NCI-H2029 treated with DMSO at 0.1 percent for 48 hours (cell line): ENCODE results near the gene FGGY.
A peak's percentile ranks its signal among the peaks of the same experiment; 100 is the strongest.
"Not testable (repeated sequence)": the region's sequence is repeated elsewhere in the genome, so short reads cannot be mapped to it uniquely, and the experiment has no call there.

ENCODE experiments used
- DNase-seq: peaks from one replicate; lab custom pipeline; 2025; lab: John Stamatoyannopoulos, UW

The FGGY gene

DNA sequence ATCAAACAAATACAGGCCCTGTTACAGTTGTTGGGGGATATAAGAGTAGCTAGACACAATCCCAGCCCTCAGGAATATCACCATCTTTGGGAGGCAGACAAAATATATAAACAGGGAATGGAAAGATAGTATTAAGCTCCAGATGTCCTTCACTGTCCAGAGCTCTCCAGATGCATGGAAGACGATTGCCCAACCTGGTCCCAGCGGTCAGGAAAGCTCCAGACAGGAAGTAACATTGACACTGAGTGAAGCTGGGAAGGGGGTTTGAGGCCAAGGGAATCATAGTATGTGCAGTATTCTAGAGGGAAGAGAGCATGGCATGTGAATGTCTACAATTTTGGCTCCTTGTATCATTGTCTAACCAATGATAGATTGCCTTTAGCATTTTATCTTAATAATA is 344.0 kb downstream of the FGGY start:
- no peak for DNase-seq

DNA sequence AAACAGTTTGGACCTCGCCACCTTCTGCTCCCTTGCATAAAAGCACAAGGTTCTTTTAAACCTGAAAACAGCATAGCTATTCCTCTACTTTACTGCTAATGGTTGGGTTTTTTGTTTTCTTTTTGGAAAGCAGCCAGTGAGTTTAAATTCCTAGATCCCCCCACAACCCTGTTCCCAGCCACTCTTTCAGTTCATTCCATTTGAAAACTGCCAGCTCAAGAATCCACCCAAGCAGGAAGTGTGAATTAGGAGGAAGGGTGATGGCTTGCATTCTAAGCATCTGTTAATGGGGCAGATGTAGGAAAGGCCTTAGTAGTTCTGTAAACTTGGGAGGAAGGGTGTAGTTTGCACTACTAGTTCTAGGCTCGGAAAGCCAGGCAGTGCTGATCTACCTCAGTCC is 344.9 kb downstream of the FGGY start:
- no peak for DNase-seq

DNA sequence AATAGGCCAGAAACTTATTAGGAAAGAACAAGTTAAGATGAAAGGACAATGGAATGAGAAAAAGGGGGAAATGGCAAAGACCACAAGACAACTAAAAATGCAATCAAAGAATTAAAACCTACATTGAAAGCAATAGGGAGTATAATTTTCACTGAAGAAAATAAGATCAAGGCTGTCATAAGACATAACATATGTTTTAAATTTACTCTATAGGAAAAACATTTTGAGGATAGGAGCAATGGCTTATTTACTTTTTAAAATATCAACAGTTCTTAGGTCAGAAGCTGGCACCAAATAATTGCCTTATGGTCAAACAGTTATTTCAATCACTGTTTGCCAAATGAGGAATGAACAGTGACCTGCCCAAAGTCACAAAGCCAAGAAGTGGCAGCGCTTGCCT is 346.6 kb downstream of the FGGY start:
- no peak for DNase-seq

DNA sequence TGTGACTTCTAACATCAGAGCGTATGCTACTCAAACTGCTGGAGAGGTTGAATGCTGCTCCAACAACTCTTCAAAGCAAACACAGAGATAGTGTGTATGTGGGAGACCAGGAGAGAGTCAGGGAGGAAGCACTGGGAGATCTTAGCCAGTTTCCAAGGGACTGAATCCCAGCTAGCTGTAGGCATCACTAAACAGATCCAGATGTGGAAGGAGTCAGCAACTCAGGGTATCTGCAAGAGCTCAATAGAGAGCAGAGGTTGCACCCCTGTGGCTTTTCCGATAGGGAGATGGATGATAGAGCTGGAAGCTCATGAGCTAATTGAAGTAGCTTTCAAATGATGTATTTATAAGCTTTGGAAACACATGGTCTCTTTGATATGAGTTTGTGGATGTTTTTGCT is 349.0 kb downstream of the FGGY start:
- DNase-seq, result no peak

DNA sequence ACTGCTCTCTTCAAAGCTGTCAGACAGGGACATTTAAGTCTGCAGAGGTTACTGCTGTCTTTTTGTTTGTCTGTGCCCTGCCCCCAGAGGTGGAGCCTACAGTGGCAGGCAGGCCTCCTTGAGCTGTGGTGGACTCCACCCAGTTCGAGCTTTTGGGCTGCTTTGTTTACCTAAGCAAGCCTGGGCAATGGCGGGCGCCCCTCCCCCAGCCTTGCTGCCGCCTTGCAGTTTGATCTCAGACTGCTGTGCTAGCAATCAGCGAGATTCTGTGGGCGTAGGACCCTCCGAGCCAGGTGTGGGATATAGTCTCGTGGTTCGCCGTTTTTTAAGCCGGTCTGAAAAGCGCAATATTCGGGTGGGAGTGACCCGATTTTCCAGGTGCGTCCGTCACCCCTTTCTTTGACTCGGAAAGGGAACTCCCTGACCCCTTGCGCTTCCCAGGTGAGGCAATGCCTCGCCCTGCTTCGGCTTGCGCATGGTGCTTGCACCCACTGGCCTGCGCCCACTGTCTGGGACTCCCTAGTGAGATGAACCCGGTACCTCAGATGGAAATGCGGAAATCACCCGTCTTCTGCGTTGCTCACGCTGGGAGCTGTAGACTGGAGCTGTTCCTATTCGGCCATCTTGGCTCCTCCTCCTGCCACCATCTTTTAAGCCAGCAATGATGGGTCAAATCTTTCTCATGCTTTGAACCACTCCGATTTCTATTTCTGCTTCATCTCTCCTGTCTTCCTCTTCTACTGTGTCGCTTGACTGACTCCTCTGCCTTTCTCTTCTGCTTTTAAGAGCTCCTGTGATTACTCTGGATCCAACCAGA is 356.5 kb downstream of the FGGY start:
- not testable (repeated sequence) for DNase-seq

DNA sequence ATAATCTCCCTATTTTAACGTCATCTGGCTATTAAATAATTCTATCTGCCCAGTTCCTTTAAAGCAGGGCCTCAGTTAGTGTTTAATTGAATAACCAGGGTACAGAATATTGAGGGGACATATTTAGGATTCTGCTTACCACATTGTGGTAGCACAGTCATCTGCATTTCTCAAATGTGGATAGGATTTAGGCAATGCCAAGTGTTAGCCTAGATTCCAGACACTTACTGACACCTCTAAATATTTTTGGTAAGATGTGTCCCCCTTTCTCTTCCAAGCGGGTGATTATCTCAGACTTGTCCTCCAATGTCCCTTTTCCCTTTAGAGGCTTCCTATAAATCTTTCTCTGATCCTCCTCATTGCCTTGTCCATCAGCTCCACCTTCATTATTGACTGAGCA is 357.1 kb downstream of the FGGY start:
- DNase-seq, result no peak

DNA sequence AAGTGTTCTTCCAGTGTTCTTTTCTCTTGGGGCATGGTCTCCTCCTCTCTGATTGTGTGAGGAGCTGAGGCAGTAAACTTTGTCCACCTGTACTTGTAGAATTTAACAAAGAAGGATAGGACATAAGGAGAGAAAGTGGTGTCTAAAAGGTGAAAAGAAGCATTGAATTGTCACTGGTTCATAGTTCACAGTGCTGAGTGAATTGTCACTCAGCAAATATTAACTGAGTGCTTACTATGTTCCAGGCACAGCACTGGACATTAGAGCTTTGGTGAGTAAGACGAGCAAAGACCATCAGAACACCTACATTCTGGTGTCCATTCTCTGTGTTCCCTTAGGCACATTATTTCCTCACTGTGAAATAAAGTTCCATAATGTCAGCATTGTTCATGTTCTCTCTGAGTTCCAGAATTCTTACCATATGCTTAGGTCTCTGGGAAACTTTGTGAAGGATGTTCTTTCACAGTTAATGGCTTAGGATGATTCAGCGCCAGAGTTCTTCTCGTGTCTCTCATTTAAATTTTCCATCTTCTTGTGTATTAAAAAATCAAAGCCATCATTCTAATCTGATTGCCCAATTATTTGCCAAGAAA is 361.1 kb downstream of the FGGY start:
- no peak for DNase-seq

DNA sequence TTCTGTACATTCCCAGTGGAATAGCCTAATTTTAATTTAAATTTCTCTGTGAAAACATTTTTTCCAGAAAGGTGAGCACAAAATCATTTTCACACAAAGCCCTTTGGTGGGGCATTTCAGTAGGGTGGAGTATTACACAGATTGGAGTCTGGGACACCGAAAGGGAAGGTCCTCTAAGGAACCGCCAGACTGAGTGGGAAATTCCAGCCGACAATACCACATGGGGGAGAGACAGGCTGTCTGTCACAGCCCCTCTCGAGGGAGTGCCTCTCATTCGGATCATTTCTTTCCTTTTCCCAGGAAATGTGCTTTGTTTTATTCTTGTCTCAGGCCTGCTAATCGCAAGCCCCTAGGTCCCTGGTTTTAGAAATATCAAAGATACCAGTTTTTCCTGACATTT is 367.3 kb downstream of the FGGY start:
- no peak for DNase-seq

DNA sequence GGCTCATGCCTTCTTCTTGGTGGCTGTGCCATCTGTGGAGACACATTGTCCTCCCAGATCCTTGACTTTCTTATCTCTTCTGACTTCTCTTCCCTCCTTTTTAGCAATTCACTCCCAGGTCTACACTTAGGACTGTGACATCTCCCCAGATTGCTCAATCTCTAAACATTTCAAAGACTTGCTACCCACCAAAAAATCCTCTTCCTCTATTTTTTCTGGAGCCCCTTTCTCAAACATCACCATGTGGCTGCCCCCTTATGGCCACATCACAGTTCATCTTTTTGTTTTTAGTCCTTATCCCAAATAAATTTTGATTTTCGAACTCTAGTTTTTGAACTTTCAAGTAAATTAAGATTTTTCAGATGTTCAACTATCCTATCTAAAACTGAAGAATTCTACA is 369.2 kb downstream of the FGGY start:
- DNase-seq, result no peak

DNA sequence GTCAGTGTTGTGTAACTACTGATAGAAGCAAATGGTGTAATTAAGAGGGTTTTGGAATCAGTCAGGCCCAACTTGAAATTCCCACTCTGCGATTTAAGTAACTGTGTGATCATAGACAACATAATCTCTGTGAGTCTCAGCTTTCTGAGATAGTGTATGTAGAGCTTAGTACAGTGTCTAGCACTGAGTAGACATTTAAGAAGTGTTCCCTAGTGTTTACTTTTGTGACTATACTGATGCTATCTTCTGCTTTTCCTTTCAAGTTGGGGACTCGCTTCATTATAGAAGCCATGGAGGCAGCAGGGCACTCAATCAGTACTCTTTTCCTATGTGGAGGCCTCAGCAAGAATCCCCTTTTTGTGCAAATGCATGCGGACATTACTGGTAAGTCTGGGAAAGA is 370.1 kb downstream of the FGGY start:
- DNase-seq, result no peak

DNA sequence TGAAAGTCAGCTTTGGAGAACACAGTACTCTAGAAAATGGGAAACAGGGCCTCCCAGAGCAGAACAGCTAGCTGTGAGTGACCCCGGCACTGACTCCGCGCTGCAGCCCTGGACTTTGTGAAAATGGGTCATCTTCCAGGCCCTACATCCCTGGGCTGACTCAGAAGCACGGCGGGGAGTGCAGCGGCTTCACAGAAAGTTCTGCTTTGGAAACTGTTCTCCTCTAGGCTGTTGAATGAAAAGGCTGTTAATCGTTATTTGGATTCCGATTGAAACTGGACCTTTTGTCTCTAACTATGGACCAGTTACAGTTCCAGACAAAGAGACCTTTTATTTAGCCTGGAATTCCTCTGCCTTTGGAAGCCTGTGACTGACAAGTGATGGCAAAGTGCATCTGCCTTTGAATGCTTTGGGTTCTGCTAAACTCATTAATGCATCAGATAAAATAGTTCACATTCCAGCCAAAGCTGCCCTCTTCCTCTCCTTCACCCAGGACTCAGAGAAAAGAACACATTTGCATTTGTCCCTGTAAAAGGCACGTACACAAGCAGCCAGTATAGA is 372.9 kb downstream of the FGGY start:
- DNase-seq, result no peak

DNA sequence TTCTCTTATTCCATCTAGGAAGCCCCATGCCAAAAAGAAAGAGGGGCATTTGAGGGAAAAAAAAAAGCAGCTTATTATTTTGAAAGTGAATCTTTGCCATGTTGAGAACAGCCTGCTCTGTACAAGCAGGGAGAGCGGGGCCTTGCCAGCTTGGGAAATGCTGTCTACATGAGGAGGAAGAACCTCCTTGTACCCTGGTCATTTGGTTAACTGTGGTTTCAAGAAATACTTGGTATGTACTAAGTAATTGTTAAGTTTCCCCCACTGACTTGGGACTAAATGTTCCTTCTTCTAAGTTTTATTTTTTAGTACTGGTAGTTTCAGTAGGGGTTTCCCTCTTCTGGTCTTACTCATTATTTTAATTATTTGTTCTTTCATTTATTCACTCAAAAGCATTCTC is 373.8 kb downstream of the FGGY start:
- DNase-seq, result no peak

DNA sequence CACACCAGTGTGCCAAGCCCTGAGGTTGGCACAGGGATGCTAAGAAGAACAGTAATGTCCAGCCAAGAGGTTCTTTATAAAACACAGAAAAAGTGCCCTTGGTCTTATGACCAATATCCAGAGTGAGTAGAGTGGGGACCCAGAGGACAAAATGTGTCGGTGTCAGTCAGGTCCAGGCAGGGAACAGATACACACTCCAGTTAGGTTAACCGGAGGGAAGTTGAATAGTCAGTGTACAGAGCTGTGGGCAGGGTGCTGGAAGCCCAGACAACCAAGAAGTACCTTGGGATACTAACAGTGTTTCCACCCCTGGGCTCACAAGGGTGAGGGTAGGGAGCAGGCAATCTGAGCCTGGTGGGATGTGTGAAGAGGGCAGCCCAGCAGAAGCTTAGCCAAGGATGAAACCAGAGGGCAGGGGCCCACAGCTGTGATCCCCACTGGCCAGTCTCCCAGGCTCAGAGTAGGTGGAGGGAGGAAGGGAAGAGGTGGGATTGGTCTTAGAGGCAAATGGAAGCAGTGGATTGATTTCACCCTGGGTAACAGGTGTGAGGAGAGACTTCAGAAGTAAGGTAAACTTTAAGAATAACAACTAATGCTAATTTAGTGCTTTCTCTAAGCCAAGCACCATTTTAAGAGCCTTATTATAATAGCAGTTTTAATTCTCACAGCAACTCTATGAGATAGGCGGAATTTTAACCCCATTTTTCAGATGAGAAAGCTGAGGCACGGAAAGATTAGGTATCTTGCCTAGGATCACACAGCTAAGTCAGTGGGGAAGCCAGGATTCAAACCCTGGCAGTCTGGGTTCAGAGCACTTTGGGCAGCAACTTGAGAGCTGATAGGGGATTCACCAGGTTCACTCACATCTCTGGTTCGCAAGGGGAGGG is 374.4 kb downstream of the FGGY start:
- DNase-seq, result no peak

DNA sequence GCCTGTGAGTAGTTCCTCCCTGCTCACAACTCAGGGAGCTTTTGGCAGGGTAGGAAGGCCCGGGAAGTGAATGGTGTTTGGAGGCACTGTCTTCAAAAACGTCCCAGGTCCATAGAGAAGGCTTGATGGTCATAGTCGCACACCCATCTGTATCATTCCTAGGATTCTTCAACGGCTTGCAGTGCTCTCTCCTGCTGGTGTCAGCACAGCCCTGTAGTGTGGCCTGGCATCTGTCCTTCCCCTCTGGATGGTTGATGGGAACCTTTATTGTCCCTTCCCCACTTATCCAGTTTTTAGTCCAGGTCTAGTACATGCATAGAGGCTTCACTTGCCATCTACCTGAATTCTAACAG is 375.0 kb downstream of the FGGY start:
- no peak for DNase-seq

DNA sequence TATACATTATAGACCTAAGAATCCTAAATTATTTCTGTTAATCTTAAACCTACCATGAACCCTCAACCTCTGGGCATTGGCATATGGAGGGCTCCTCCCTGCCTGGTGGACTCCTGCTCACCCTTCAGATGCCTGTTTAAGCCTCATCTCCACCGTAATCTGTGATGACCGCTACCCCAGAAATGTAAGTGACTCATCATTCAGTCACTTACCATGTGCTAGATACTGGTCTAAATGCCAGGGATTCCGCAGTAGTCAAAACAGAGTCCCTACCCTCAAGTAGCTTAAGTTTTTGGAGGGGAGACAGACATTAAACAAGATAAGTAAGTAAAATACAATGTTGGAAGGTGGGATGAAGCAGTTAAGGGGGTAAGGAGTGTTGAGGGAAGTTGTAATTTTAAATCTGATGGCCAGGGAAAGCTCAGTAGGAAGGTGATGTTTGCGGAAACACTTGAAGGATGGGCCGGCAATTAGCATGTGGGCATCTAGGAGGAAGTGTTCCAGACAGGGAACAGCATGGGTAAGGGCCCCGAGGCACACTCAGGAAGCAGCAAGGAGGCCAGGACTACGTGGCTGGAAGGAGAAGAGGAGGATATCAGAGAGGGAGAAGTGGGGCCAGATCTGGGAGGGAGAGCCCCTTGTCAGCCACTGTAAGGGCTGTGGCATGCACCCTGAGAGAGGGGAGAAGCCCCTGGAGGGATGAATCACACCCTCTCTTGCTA is 376.1 kb downstream of the FGGY start:
- no peak for DNase-seq

DNA sequence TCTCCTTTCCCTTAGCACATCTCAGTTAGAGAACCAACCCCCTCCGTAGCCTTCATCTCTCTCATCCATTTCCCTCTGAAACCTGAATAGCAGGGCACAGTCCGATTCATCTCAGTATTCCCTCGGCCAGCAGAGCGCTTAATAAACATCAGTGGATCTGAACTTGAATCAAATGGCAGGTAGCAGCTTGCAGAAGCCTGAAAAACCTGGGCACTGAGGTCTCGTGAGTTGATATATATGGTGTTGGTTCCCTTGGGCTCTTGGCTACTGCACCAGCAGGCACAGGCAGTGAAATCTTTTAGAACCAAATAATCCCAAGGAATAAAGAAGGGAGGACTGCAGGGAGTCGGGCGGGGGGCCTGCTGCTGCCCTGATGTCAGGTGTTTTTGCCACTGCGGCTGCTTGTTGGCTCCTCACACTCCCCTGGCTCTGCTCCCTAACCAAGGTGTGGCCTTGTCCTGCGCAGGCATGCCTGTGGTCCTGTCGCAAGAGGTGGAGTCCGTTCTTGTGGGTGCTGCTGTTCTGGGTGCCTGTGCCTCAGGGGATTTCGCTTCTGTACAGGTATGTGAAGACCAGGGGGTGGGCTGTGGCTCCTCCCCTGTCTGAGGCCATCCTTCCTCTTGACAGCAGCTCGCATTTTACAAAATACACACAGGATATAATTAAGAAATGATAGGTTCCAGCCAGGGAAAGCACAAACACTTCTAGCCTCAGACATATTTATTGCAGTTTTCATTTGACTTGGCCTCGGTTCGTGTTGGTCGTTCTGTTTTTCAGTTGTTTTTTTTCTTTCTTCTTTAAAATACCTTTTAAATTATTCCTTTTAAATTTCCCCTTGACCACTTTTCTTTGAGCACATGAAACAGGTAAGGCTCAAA is 376.9 kb downstream of the FGGY start:
- peak; percentile 44 for DNase-seq

DNA sequence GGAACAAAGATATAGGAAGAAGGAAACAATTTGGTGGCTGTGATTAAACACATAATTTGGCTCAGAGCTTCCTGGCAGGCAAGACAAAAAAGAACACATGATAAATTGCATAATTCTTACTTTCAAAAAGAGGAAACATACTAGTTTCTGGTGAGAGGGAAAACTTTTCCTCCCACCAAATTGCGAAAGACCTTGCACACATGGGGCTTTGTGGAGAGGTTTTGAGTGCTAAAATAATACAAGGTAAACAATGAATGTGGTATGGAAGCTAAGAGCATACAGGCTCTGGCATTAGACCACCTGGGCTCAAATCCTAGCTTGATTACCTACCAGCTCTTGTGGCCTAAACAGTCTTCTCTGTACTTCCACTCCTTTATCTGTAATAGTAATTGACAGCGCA is 377.7 kb downstream of the FGGY start:
- DNase-seq, result peak; percentile 88

DNA sequence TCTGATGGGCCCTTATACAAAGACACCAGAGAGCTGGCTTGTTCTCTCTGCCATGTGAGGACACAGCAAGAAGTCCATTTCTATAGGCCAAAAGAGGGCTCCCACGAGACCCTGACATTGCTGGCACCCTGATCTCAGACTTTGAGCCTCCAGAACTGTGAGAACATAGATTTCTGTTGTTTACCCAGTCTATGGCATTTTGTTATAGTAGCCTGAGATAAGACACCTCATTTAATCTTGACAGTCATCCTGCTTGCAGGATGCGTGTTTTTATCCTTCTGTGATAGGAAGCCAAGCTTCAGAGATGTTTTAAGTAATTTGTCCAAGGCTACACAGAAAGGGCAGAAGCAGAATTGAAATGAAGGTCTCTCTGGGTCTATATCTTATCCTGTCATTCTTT is 379.0 kb downstream of the FGGY start:
- DNase-seq, result no peak

DNA sequence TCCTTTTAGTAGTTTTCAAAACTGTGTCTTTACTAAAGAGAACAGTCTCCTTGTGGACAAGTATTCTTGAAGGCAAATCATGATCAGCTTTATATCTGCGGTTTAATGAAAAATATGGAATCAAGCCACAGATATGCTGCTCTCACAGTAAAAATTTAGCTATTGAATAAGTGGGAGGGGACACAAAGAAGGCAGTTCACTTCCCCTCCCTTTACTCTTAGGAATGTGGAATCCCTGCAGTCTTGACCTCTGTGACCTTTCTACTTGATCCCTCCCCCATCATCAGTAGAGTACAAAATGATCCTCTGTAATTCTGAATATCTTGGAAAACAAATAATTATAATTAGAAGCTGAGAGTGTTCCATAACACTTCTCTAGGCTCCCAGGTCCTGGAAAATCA is 381.1 kb downstream of the FGGY start:
- no peak for DNase-seq

DNA sequence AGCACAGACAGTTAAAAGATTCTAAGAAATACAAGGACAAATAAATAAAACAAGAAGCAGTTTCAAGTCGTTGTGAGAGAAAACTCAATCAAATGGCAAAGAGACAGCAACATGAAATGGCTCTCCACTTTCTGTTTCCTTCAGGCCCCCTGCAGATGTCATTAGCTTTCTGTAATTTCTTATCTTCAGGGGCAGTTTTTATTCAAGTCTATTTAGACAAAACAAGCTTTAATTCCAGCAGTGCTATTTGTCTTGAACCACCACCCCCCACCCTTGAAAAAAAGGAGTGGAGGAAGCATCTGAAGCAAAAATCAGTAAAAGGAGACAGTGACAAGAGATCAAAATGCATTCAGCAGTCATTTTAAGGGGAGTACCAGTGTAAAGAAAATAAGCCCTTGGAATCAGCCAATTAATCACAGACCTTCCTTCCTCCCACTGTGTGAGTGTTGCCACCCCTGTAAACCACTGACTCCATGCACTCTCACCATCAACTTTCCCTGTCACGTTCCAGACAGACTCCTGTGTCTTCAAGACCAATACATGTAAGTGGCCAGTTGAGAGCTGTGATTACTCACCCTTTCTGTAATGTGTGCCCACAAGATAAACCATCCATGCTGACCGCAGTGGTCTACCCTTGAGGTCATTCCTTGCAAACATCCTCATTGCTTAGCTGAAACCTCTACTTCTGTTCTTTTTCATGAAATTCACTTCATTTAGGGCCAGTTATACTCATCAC is 381.8 kb downstream of the FGGY start:
- DNase-seq, result no peak
